Body of pancreas (tissue), 4 donors: ENCODE measurements around the gene FOXP3.

Experiments used
- CTCF ChIP-seq, 7 experiments: fragments of 450-650 bp in 4 of 7; fragments of 200-600 bp in 3 of 7; sonication (generic) in 3 of 7; IDR thresholded peaks; one replicate each; pipeline ENCODE4 v1.5.1; 2016 to 2019; ENCODE audit warnings: antibody characterized with exemption in 7 of 7
- POLR2A ChIP-seq, 3 donors: fragments of 450-650 bp; IDR thresholded peaks; one replicate each; pipeline ENCODE4 v1.6.1; 2016; ENCODE audit warnings: antibody characterized with exemption in 3 of 3, mild to moderate bottlenecking in 2 of 3

DNA sequence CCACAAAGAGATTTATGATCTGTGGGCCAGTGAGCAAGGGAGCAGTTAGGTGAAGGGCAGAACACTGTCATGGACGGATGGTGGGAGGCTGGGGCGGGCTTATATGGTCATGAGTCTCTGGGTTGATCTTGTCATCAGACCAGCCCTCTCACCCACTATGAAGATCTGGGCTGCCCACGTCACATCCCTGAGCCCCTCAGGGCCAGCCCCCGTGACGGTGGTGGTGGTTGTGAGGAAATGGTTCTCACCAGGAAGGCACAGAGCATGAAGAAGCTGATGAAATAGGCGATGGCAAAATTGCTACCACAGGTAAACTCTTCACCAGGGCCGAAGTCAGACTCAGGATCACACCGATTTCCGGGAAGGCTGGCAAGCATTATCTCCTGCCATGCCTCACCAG is 53.4 kb downstream of the FOXP3 start:
- TF ChIP-seq CTCF (IDR thresholded peaks at IDR 0.05) = no peak
- TF ChIP-seq POLR2A (IDR thresholded peaks at IDR 0.05) = no peak
